Measurements from ENCODE around the gene RBBP8NL. TPM values are rescaled to one million over a fixed set of nuclear protein-coding genes. Genes with fewer than 3 reads are reported as not detected.

The RBBP8NL gene
- total RNA-seq, 1 experiment from 2014 or later, result not detected

GRCh38 chr20:62475027-62475771 is 47.9 kb upstream of the RBBP8NL start:
- POLR2A ChIA-PET, result no interaction called here
- no peaks in the 10 kb centered on the region for H3K36me3 Mint-ChIP-seq (ENCODE audit: insufficient read depth, unreplicated experiment)
- TF ChIP-seq CTCF (IDR thresholded peaks at IDR 0.05; ENCODE audit: unreplicated experiment), result no peak
- CTCF ChIA-PET, result no interaction called here
- H3K27ac Mint-ChIP-seq (ENCODE audit: low read depth, unreplicated experiment), result no peak overlapping the region
- H3K9me3 Mint-ChIP-seq (ENCODE audit: unreplicated experiment), result no peaks in the 10 kb centered on the region
- peaks cover 44% of the 10 kb centered on the region for H3K27me3 Mint-ChIP-seq (ENCODE audit: insufficient read depth, unreplicated experiment)
- no peak for DNase-seq (ENCODE audit: unreplicated experiment)
- BruUV-seq (replicated peaks), result no TSS peak
- H3K4me1 Mint-ChIP-seq (ENCODE audit: insufficient read depth, unreplicated experiment), result no peaks in the 10 kb centered on the region
- intact Hi-C loops (cut with micrococcal nuclease), result no loop called here
- H3K4me3 Mint-ChIP-seq (ENCODE audit: unreplicated experiment), result no peak overlapping the region

GRCh38 chr20:62474604-62475026 is 47.3 kb upstream of the RBBP8NL start:
- no peak for DNase-seq (ENCODE audit: unreplicated experiment)
- BruUV-seq (replicated peaks), result no TSS peak

GRCh38 chr20:62473717-62474603 is 46.6 kb upstream of the RBBP8NL start:
- H3K4me1 Mint-ChIP-seq (ENCODE audit: insufficient read depth, unreplicated experiment), result no peaks in the 10 kb centered on the region
- intact Hi-C loops (cut with micrococcal nuclease), result no loop called here
- no peak overlapping the region for H3K4me3 Mint-ChIP-seq (ENCODE audit: unreplicated experiment)
- BruUV-seq (replicated peaks), result no TSS peak
- no peaks in the 10 kb centered on the region for H3K36me3 Mint-ChIP-seq (ENCODE audit: insufficient read depth, unreplicated experiment)
- CTCF ChIA-PET, result no interaction called here
- DNase-seq (ENCODE audit: unreplicated experiment), result no peak
- no peak for TF ChIP-seq CTCF (IDR thresholded peaks at IDR 0.05; ENCODE audit: unreplicated experiment)
- H3K9me3 Mint-ChIP-seq (ENCODE audit: unreplicated experiment), result no peaks in the 10 kb centered on the region
- POLR2A ChIA-PET, result no interaction called here
- H3K27ac Mint-ChIP-seq (ENCODE audit: low read depth, unreplicated experiment), result no peak overlapping the region
- H3K27me3 Mint-ChIP-seq (ENCODE audit: insufficient read depth, unreplicated experiment), result peaks cover 45% of the 10 kb centered on the region

More at GRCh38 chr20:62474604-62475026, 47.3 kb upstream of the RBBP8NL start:
- Mint-ChIP-seq H3K27ac (ENCODE audit: low read depth, unreplicated experiment) (no peak overlapping the region), H3K27me3 (ENCODE audit: insufficient read depth, unreplicated experiment) (peaks cover 45% of the 10 kb centered on the region), H3K9me3 (ENCODE audit: unreplicated experiment) (no peaks in the 10 kb centered on the region), H3K36me3 (ENCODE audit: insufficient read depth, unreplicated experiment) (no peaks in the 10 kb centered on the region), H3K4me3 (ENCODE audit: unreplicated experiment) (no peak overlapping the region), H3K4me1 (ENCODE audit: insufficient read depth, unreplicated experiment) (no peaks in the 10 kb centered on the region)
- POLR2A ChIA-PET, result no interaction called here
- no peak for TF ChIP-seq CTCF (IDR thresholded peaks at IDR 0.05; ENCODE audit: unreplicated experiment)
- intact Hi-C loops (cut with micrococcal nuclease), result no loop called here
- CTCF ChIA-PET, result no interaction called here

GRCh38 chr20:62472941-62473585 is 45.7 kb upstream of the RBBP8NL start:
- Mint-ChIP-seq H3K4me1 (ENCODE audit: insufficient read depth, unreplicated experiment) (no peaks in the 10 kb centered on the region), H3K27ac (ENCODE audit: low read depth, unreplicated experiment) (no peak overlapping the region), H3K9me3 (ENCODE audit: unreplicated experiment) (no peaks in the 10 kb centered on the region), H3K27me3 (ENCODE audit: insufficient read depth, unreplicated experiment) (peaks cover 43% of the 10 kb centered on the region), H3K4me3 (ENCODE audit: unreplicated experiment) (no peak overlapping the region), H3K36me3 (ENCODE audit: insufficient read depth, unreplicated experiment) (no peaks in the 10 kb centered on the region)
- TF ChIP-seq CTCF (IDR thresholded peaks at IDR 0.05; ENCODE audit: unreplicated experiment), result no peak
- ChIA-PET CTCF (interaction anchor here (0.9 kb wide), 1 partner anchor 27 kb away, joined by 3 read pairs; no protein-coding TSS in a partner anchor), POLR2A (no interaction called here)
- intact Hi-C loops (cut with micrococcal nuclease), result no loop called here
- BruUV-seq (replicated peaks), result no TSS peak
- no peak for DNase-seq (ENCODE audit: unreplicated experiment)
